ENCODE data around the gene C4orf50. TPM values are rescaled to one million over a fixed set of nuclear protein-coding genes. Genes with fewer than 3 reads are reported as not detected.

C4orf50 gene
- total and polyA plus RNA-seq, 2 donors (not counting 1 experiment from before 2014, with no cell fraction given): 0.02 TPM; not detected in 1

DNA sequence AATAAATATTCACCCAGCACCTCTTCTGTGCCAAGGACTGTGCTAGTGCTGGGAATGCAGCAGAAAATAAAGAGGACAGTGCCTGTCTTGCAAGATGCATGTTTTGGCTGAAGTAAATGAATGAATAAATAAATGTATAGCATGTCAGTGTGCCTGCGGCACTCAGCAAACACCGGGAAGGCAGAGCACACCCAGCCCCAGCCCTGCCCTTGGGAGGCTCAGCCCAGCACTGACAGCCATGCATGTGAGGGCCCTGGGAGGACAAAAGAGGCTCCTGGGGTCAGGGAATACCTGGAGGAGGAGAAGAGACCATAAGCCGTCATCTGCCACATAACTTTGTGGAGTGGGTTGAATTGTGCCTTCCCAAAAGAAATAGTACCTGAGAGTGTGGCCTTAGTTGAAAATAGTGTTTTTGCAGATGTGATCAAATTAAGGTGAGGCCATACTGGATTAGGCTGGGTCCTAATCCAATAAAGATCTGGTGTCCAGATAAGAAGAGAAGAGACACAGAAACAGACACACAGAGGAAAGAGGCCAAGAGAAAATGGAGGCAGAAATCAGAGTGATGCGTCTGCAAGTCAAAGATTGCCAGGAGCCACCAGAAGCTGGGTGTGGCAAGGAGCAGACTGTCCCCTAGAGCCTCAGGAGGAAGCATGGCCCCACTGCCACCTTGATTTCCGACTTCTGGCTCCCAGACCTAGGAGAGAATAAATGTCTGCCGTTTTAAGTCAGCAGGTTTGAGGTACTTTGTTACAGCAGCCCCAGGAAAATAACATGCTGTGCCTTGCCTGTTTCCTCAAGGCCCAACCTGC, 16.3 kb downstream of the C4orf50 start:
- Histone ChIP-seq H3K4me1 (ENCODE audit: control insufficient read depth in 2 of 2, insufficient read depth in 2 of 2, low read length in 2 of 2) (no peaks in the 10 kb centered on the region), H3K4me2 (replicated peaks; ENCODE audit: low read depth, low read length, poor library complexity, severe bottlenecking) (no peak overlapping the region), H3K9me3 (ENCODE audit: control extremely low read depth in 1 of 3, control insufficient read depth in 2 of 3, insufficient read depth in 1 of 3, low read length in 2 of 3) (peaks cover 0 to 7% (median 0%) of the 10 kb centered on the region in 3 donors), H3K36me3 (replicated peaks in 1 of 2; ENCODE audit: control extremely low read depth in 1 of 2, control insufficient read depth in 1 of 2, extremely low read depth in 1 of 2, insufficient read depth in 2 of 2, low read length in 1 of 2) (no peaks in the 10 kb centered on the region), H3K27ac (ENCODE audit: low read length in 2 of 2) (no peak overlapping the region), H4K20me1 (ENCODE audit: control insufficient read depth, insufficient read depth, low read length, poor library complexity, severe bottlenecking) (no peaks in the 10 kb centered on the region), H3K4me3 (ENCODE audit: control extremely low read depth in 1 of 5, extremely low read depth in 1 of 5, insufficient read depth in 1 of 5, low read depth in 2 of 5, low read length in 4 of 5) (no peak overlapping the region), H3K79me2 (ENCODE audit: control insufficient read depth, insufficient read depth, low read length) (no peaks in the 10 kb centered on the region), H2AFZ (ENCODE audit: insufficient read depth, low read depth, low read length, poor library complexity, severe bottlenecking) (no peak overlapping the region), H3K27me3 (replicated peaks in 1 of 4; ENCODE audit: control extremely low read depth in 1 of 4, control insufficient read depth in 3 of 4, insufficient read depth in 4 of 4, low read length in 3 of 4) (no peaks in the 10 kb centered on the region), H3K9ac (ENCODE audit: low read length) (no peak overlapping the region)
- no peaks in the 10 kb centered on the region for H3K9me3 Mint-ChIP-seq (ENCODE audit: insufficient read depth)
- CTCF ChIA-PET: no interaction called here
- WGBS (ENCODE audit: insufficient coverage): 90% methylated on average over 6 of the region's 6 CpGs
- no peaks in the 10 kb centered on the region for H3K4me1 Mint-ChIP-seq
- H3K27ac Mint-ChIP-seq: no peak overlapping the region
- POLR2A ChIA-PET: no interaction called here
- H3K27me3 Mint-ChIP-seq: peaks cover 11% of the 10 kb centered on the region
- no peak for DNase-seq
- intact Hi-C loops (cut with micrococcal nuclease): no loop called here
- ATAC-seq (ENCODE audit: low read depth): no peak
- TF ChIP-seq EZH2 (IDR thresholded peaks at IDR 0.05; ENCODE audit: borderline replicate concordance, insufficient read depth, low read depth, low read length, poor library complexity, severe bottlenecking): no peak
- TF ChIP-seq, protein P1, sequence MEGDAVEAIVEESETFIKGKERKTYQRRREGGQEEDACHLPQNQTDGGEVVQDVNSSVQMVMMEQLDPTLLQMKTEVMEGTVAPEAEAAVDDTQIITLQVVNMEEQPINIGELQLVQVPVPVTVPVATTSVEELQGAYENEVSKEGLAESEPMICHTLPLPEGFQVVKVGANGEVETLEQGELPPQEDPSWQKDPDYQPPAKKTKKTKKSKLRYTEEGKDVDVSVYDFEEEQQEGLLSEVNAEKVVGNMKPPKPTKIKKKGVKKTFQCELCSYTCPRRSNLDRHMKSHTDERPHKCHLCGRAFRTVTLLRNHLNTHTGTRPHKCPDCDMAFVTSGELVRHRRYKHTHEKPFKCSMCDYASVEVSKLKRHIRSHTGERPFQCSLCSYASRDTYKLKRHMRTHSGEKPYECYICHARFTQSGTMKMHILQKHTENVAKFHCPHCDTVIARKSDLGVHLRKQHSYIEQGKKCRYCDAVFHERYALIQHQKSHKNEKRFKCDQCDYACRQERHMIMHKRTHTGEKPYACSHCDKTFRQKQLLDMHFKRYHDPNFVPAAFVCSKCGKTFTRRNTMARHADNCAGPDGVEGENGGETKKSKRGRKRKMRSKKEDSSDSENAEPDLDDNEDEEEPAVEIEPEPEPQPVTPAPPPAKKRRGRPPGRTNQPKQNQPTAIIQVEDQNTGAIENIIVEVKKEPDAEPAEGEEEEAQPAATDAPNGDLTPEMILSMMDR (IDR thresholded peaks at IDR 0.05): no peak
- no peak overlapping the region for H3K4me3 Mint-ChIP-seq

DNA sequence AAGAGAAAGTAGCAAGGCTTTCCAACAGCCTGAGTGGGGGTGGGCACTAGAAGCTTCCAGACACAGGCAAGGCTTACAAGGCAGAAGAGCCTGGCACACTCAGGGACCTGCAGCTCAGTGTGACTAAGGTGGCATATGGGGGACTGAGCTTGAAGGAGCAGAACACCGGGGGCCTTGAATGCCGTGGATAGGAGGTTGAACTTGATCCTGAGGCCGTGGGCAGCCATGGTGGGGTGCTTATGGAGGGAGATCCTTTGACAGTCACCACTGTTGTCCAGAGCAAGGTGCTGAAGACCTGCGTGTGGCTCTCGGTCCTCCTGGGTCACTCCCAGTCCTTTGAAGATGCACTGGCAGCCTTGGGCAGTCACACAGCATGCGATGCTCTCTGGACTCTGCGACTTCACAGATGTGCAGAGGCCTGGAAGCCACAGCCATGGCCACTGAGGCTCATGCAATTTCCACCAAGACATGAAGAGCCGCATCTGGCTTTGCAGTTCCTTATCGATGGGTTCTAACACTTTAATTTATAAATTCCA, 18.3 kb downstream of the C4orf50 start:
- no peak for DNase-seq
- H4K20me1 ChIP-seq (ENCODE audit: control insufficient read depth, insufficient read depth, low read length, poor library complexity, severe bottlenecking): no peaks in the 10 kb centered on the region
- peaks cover 0 to 4% (median 0%) of the 10 kb centered on the region in 3 donors for H3K9me3 ChIP-seq (ENCODE audit: control extremely low read depth in 1 of 3, control insufficient read depth in 2 of 3, insufficient read depth in 1 of 3, low read length in 2 of 3)
- POLR2A ChIA-PET: no interaction called here
- CTCF ChIA-PET: interaction anchor here (1.1 to 3.2 kb wide), 4 partner anchors 10 to 327 kb away, joined by 3 to 10 read pairs (median 4); no protein-coding TSS in a partner anchor
- no peak overlapping the region for H3K27ac ChIP-seq (ENCODE audit: low read length in 2 of 2)
- H3K4me3 ChIP-seq (ENCODE audit: control extremely low read depth in 1 of 5, extremely low read depth in 1 of 5, insufficient read depth in 1 of 5, low read depth in 2 of 5, low read length in 4 of 5): no peak overlapping the region
- 91% methylated on average over 9 of the region's 9 CpGs for WGBS (ENCODE audit: insufficient coverage)
- Mint-ChIP-seq H3K4me1 (no peaks in the 10 kb centered on the region), H3K27me3 (peaks cover 16% of the 10 kb centered on the region), H3K4me3 (no peak overlapping the region), H3K9me3 (ENCODE audit: insufficient read depth) (no peaks in the 10 kb centered on the region), H3K27ac (no peak overlapping the region)
- TF ChIP-seq, protein P1 (IDR thresholded peaks at IDR 0.05): no peak
- TF ChIP-seq EZH2 (IDR thresholded peaks at IDR 0.05; ENCODE audit: borderline replicate concordance, insufficient read depth, low read depth, low read length, poor library complexity, severe bottlenecking): no peak
- H3K4me1 ChIP-seq (ENCODE audit: control insufficient read depth in 2 of 2, insufficient read depth in 2 of 2, low read length in 2 of 2): no peaks in the 10 kb centered on the region
- no peaks in the 10 kb centered on the region for H3K27me3 ChIP-seq (replicated peaks in 1 of 4; ENCODE audit: control extremely low read depth in 1 of 4, control insufficient read depth in 3 of 4, insufficient read depth in 4 of 4, low read length in 3 of 4)
- no peaks in the 10 kb centered on the region for H3K79me2 ChIP-seq (ENCODE audit: control insufficient read depth, insufficient read depth, low read length)
- ATAC-seq (ENCODE audit: low read depth): no peak
- intact Hi-C loops (cut with micrococcal nuclease): no loop called here
- H3K4me2 ChIP-seq (replicated peaks; ENCODE audit: low read depth, low read length, poor library complexity, severe bottlenecking): no peak overlapping the region
- no peaks in the 10 kb centered on the region for H3K36me3 ChIP-seq (replicated peaks in 1 of 2; ENCODE audit: control extremely low read depth in 1 of 2, control insufficient read depth in 1 of 2, extremely low read depth in 1 of 2, insufficient read depth in 2 of 2, low read length in 1 of 2)
- no peak overlapping the region for H2AFZ ChIP-seq (ENCODE audit: insufficient read depth, low read depth, low read length, poor library complexity, severe bottlenecking)
- H3K9ac ChIP-seq (ENCODE audit: low read length): no peak overlapping the region
